Activated B cell treated with CpG ODN at 0.5 μM for 24 hours (primary cell): ENCODE measurements around the gene TMEM131L. TPM values are rescaled to one million over a fixed set of nuclear protein-coding genes. Genes with fewer than 3 reads are reported as not detected.
"Not testable (repeated sequence)": the region's sequence is repeated elsewhere in the genome, so short reads cannot be mapped to it uniquely, and the experiment has no call there.

ENCODE experiments used
- ATAC-seq: fragments of 200-7000 bp; cut with Tn5 transposase; one replicate; pipeline ENCODE4 v1.10.0; 2021; ENCODE audit warnings: low read depth, mild to moderate bottlenecking, moderate library complexity
- CTCF ChIA-PET: fragments of 350-600 bp; sonication (Branson Sonifier 250); formaldehyde crosslinking; loops from one replicate; lab custom pipeline; 2021; ENCODE audit warnings: antibody characterized with exemption; lab: Charles Lee
- POLR2A ChIA-PET: fragments of 350-600 bp; sonication (Branson Sonifier 250); formaldehyde crosslinking; loops from one replicate; lab custom pipeline; 2021; ENCODE audit warnings: antibody characterized with exemption; lab: Charles Lee
- DNase-seq: peaks from one replicate; pipeline ENCODE4 v3.0.0; 2022
- H3K27ac Mint-ChIP-seq: one replicate; pipeline ENCODE4 v1.8.0; 2020; ENCODE audit warnings: mixed read lengths
- H3K27me3 Mint-ChIP-seq: one replicate; pipeline ENCODE4 v1.8.0; 2021; ENCODE audit warnings: mixed read lengths
- H3K36me3 Mint-ChIP-seq: one replicate; pipeline ENCODE4 v1.8.0; 2021; ENCODE audit warnings: low read depth, mixed read lengths
- H3K4me1 Mint-ChIP-seq: one replicate; pipeline ENCODE4 v1.8.0; 2021; ENCODE audit warnings: mixed read lengths
- H3K4me3 Mint-ChIP-seq: one replicate; pipeline ENCODE4 v1.8.0; 2020; ENCODE audit warnings: mild to moderate bottlenecking, mixed read lengths
- H3K9me3 Mint-ChIP-seq: one replicate; pipeline ENCODE4 v1.8.0; 2020; ENCODE audit warnings: mixed read lengths
- CTCF ChIP-seq: fragments of 200-600 bp; IDR thresholded peaks from one replicate; pipeline ENCODE4 v1.8.0; 2022; ENCODE audit warnings: antibody characterized with exemption, mild to moderate bottlenecking
- intact Hi-C: fragments of 100-400 bp; cut with micrococcal nuclease; formaldehyde crosslinking; loops from one replicate; pipeline ENCODE4 v1.15.1; 2024
- total RNA-seq: library from RNA; stranded (reverse); gene quantifications from 2 replicates; pipeline ENCODE4 v1.2.3, GENCODE V29; 2022

Gene TMEM131L
- total RNA-seq, 1 donor from 2014 or later, result 193 TPM

GRCh38 chr4:153542834-153543233, 76.7 kb downstream of the TMEM131L start:
- CTCF ChIA-PET, result interaction anchor here (1.2 kb wide), 1 partner anchor 31 kb away, joined by 4 read pairs; no protein-coding TSS in a partner anchor
- intact Hi-C loops, result no loop called here
- H3K4me3 Mint-ChIP-seq, result no peak overlapping the region
- H3K36me3 Mint-ChIP-seq, result peaks cover 69% of the 10 kb centered on the region
- no peaks in the 10 kb centered on the region for H3K27me3 Mint-ChIP-seq
- peaks cover 80% of the 10 kb centered on the region for H3K4me1 Mint-ChIP-seq
- DNase-seq (no peak), ATAC-seq (no peak)
- H3K9me3 Mint-ChIP-seq, result no peaks in the 10 kb centered on the region
- POLR2A ChIA-PET, result no interaction called here
- H3K27ac Mint-ChIP-seq, result peak overlapping the region; percentile 66
- TF ChIP-seq CTCF, result no peak

- peaks cover 76% of the 10 kb centered on the region for H3K4me1 Mint-ChIP-seq
- ChIA-PET POLR2A (interaction anchor here (1.4 kb wide), 1 partner anchor 78 kb away, joined by 3 read pairs; the partner anchor contains the start of gene TMEM131L), CTCF (no interaction called here)
- DNase-seq (no peak), ATAC-seq (no peak)
- no peak overlapping the region for H3K27ac Mint-ChIP-seq
- H3K4me3 Mint-ChIP-seq, result no peak overlapping the region
- H3K36me3 Mint-ChIP-seq, result peaks cover 66% of the 10 kb centered on the region
- no peak for TF ChIP-seq CTCF
- H3K9me3 Mint-ChIP-seq, result no peaks in the 10 kb centered on the region
- H3K27me3 Mint-ChIP-seq, result no peaks in the 10 kb centered on the region
- intact Hi-C loops, result no loop called here
These were observed 77.2 kb downstream of the TMEM131L start for GRCh38 chr4:153543351-153543750.

- peaks cover 61% of the 10 kb centered on the region for H3K36me3 Mint-ChIP-seq
- no peaks in the 10 kb centered on the region for H3K27me3 Mint-ChIP-seq
- CTCF ChIA-PET, result no interaction called here
- H3K4me1 Mint-ChIP-seq, result peaks cover 69% of the 10 kb centered on the region
- TF ChIP-seq CTCF, result no peak
- H3K27ac Mint-ChIP-seq, result no peak overlapping the region
- ATAC-seq (no peak), DNase-seq (no peak)
- no peaks in the 10 kb centered on the region for H3K9me3 Mint-ChIP-seq
- POLR2A ChIA-PET, result no interaction called here
- intact Hi-C loops, result loop anchor here (2.0 kb wide), 1 partner anchor 15 kb away; no protein-coding TSS in a partner anchor
- no peak overlapping the region for H3K4me3 Mint-ChIP-seq
These were observed 79.7 kb downstream of the TMEM131L start for GRCh38 chr4:153545822-153546221.

- Mint-ChIP-seq H3K9me3 (no peaks in the 10 kb centered on the region), H3K27ac (peak overlapping the region; percentile 50), H3K4me3 (no peak overlapping the region), H3K36me3 (peaks cover 61% of the 10 kb centered on the region), H3K27me3 (no peaks in the 10 kb centered on the region), H3K4me1 (peaks cover 64% of the 10 kb centered on the region)
- ATAC-seq, result no peak
- no peak for DNase-seq
- intact Hi-C loops, result loop anchor here (2.0 kb wide), 1 partner anchor 15 kb away; no protein-coding TSS in a partner anchor
- ChIA-PET CTCF (interaction anchor here (1.3 kb wide), 1 partner anchor 113 kb away, joined by 3 read pairs; no protein-coding TSS in a partner anchor), POLR2A (interaction anchor here (0.7 to 0.9 kb wide), 2 partner anchors 71 to 79 kb away, joined by 3 read pairs; no protein-coding TSS in a partner anchor)
- no peak for TF ChIP-seq CTCF
These were observed 80.1 kb downstream of the TMEM131L start for GRCh38 chr4:153546280-153546679.

GRCh38 chr4:153547520-153547919, 81.4 kb downstream of the TMEM131L start:
- Mint-ChIP-seq H3K36me3 (peaks cover 59% of the 10 kb centered on the region), H3K27me3 (no peaks in the 10 kb centered on the region), H3K9me3 (no peaks in the 10 kb centered on the region), H3K4me3 (no peak overlapping the region), H3K27ac (no peak overlapping the region), H3K4me1 (peaks cover 53% of the 10 kb centered on the region)
- intact Hi-C loops, result loop anchor here (2.0 kb wide), 1 partner anchor 13 kb away; no protein-coding TSS in a partner anchor
- ChIA-PET POLR2A (interaction anchor here (0.5 to 2.6 kb wide), 3 partner anchors 43 to 81 kb away, joined by 4 to 9 read pairs (median 8); partner anchors contain the start of gene TMEM131L), CTCF (interaction anchor here (1.3 kb wide), 1 partner anchor 115 kb away, joined by 3 read pairs; no protein-coding TSS in a partner anchor)
- DNase-seq (no peak), ATAC-seq (no peak)
- TF ChIP-seq CTCF, result no peak

- CTCF ChIA-PET, result interaction anchor here (1.0 to 1.5 kb wide), 2 partner anchors 25 to 116 kb away, joined by 3 to 4 read pairs; no protein-coding TSS in a partner anchor
These were observed 82.7 kb downstream of the TMEM131L start for GRCh38 chr4:153548907-153549306.

More at GRCh38 chr4:153548907-153549306, 82.7 kb downstream of the TMEM131L start:
- intact Hi-C loops, result loop anchor here (1.0 kb wide), 1 partner anchor 8 kb away; no protein-coding TSS in a partner anchor
- not testable (repeated sequence) for H3K4me3 Mint-ChIP-seq, H3K27me3 Mint-ChIP-seq, H3K9me3 Mint-ChIP-seq, ATAC-seq, DNase-seq
- POLR2A ChIA-PET, result interaction anchor here (1.4 to 2.6 kb wide), 2 partner anchors 8 to 82 kb away, joined by 3 to 8 read pairs; partner anchors contain the start of gene TMEM131L
- Mint-ChIP-seq H3K4me1 (peaks cover 48% of the 10 kb centered on the region), H3K27ac (peak overlapping the region; percentile 41), H3K36me3 (peaks cover 57% of the 10 kb centered on the region)
